ENCODE data around the gene KCNQ1. TPM values are rescaled to one million over a fixed set of nuclear protein-coding genes. Genes with fewer than 3 reads are reported as not detected.

Gene KCNQ1
- total and polyA plus RNA-seq, 7 donors: 1.1 to 25.2 (median 3.8) TPM

DNA sequence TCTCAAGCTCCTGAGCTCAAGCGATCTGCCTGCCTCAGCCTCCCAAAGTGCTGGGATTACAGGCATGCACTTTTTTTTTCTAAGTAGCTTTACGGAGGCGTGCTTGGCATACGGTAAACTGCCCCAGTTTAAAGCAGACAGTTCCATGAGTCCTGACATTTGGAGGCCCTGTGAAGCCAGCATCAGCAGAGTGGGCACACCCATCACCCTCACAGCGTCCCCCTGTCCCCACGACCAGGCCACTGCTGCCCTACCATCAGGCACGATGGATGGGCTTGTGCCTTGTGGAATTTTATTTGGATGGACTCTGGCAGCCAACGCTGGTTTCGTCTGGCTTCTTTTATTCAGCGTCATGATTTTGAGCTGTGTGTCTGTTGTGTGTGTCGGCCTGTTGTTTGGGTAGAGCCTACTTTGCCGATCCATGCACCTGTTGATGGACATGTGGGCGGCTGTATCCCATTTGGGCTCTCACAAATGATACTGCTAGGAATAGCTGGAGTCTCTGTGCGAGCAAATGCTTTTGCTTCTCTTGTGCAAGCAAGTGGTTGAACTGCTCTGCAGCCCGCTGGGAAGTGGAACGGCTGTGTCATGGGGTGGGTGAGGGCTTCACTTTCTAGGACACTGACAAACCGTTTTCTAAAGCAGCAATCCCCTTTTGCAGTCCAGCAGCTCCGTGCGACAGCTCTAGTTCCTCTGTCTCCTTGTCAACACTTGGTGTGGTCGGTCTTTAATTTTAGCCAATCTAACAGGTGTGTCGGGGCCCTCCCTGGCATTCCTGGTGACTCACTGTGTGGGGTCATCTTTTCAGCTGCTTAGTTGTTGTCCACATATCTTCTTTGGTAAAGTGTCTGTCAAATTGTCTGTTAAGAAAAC lies 23.8 kb downstream of the KCNQ1 start:
- intact Hi-C loops (cut with DNase I): no loop called here
- WGBS, 2 donors: 88 to 91% methylated on average over 21 of the region's 21 CpGs
- TF ChIP-seq, protein P1, sequence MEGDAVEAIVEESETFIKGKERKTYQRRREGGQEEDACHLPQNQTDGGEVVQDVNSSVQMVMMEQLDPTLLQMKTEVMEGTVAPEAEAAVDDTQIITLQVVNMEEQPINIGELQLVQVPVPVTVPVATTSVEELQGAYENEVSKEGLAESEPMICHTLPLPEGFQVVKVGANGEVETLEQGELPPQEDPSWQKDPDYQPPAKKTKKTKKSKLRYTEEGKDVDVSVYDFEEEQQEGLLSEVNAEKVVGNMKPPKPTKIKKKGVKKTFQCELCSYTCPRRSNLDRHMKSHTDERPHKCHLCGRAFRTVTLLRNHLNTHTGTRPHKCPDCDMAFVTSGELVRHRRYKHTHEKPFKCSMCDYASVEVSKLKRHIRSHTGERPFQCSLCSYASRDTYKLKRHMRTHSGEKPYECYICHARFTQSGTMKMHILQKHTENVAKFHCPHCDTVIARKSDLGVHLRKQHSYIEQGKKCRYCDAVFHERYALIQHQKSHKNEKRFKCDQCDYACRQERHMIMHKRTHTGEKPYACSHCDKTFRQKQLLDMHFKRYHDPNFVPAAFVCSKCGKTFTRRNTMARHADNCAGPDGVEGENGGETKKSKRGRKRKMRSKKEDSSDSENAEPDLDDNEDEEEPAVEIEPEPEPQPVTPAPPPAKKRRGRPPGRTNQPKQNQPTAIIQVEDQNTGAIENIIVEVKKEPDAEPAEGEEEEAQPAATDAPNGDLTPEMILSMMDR (IDR thresholded peaks at IDR 0.05): no peak
- TF ChIP-seq POLR2AphosphoS5 (IDR thresholded peaks at IDR 0.05) (no peak), POLR2A (IDR thresholded peaks at IDR 0.05) (no peak), EP300 (IDR thresholded peaks at IDR 0.05) (no peak)
- peaks cover 0 to 19% (median 6%) of the 10 kb centered on the region in 3 donors for H3K27me3 ChIP-seq
- H3K9me3 ChIP-seq: no peaks in the 10 kb centered on the region
- H3K4me3 ChIP-seq: no peak overlapping the region
- peak; percentile 46 for DNase-seq
- no peaks in the 10 kb centered on the region for H3K4me1 ChIP-seq
- no peaks in the 10 kb centered on the region for H3K36me3 ChIP-seq
- H3K27ac ChIP-seq: no peak overlapping the region

DNA sequence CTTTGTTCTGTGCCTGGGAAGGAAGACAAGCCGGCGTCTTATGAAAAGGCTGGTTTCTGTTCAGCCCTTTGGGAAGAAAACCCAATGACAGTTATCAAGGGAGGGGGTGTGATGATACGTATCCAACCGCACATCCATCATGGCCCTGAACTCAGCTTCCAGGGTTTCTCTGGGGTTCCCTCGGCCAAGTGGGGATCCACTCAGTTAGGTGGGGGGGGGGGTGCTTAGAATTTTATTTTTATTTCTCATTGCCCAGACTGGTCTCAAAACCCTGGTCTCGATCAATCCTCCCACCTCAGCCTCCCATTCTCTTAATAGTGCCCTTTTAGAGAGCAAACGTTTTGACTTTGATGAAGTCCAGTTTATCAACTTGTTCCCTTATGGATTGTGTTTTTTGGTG lies 25.7 kb downstream of the KCNQ1 start:
- peaks cover 0 to 24% (median 8%) of the 10 kb centered on the region in 3 donors for H3K27me3 ChIP-seq
- WGBS, 2 donors: 90% methylated on average over 7 of the region's 7 CpGs
- no peak for TF ChIP-seq POLR2AphosphoS5 (IDR thresholded peaks at IDR 0.05)
- TF ChIP-seq, protein P1 (IDR thresholded peaks at IDR 0.05): no peak
- TF ChIP-seq POLR2A (IDR thresholded peaks at IDR 0.05): no peak
- TF ChIP-seq EP300 (IDR thresholded peaks at IDR 0.05): no peak
- H3K4me3 ChIP-seq: no peak overlapping the region
- no peak overlapping the region for H3K27ac ChIP-seq
- H3K9me3 ChIP-seq: no peaks in the 10 kb centered on the region
- intact Hi-C loops (cut with DNase I): no loop called here
- H3K36me3 ChIP-seq: no peaks in the 10 kb centered on the region
- no peaks in the 10 kb centered on the region for H3K4me1 ChIP-seq
- DNase-seq: no peak

DNA sequence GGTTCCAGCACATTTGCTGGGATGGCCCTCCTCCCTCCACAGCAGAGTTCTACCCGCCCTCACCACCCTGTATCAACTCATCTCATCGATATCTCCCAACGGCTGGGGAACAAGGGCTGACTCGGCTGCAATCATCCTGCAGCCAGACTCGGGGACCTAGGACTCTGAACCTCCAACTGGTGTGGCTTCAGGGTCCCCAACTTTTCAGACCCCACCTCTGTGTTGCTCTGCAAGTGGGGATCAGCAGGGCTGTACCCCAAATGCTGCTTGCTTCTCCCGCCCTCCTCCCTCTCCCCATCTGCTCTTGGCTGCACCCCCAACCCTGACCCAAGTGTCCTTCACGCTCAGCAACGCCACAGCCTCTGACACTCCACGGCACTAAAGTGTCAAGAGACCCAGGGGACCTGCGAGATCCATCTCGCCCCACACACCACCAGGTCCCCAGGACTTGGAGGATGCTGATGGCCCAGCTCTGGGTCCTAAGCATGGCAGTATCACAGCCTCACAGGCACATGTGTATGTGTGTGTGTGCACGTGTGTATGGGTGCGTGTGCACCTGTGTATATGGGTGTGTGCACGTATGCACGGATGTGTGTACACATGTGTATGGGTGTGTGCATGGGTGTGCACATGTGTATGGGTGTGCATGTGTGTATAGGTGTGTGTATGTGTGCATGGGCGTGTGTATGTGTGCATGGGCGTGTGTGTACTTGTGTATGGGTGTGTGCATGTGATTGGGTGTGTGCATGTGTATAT lies 26.4 kb downstream of the KCNQ1 start:
- TF ChIP-seq POLR2A (IDR thresholded peaks at IDR 0.05) (no peak), POLR2AphosphoS5 (IDR thresholded peaks at IDR 0.05) (no peak), EP300 (IDR thresholded peaks at IDR 0.05) (no peak)
- TF ChIP-seq, protein P1 (IDR thresholded peaks at IDR 0.05): no peak
- Histone ChIP-seq H3K27ac (no peak overlapping the region), H3K4me1 (no peaks in the 10 kb centered on the region), H3K9me3 (no peaks in the 10 kb centered on the region), H3K27me3 (peaks cover 0 to 24% (median 8%) of the 10 kb centered on the region in 3 donors), H3K4me3 (no peak overlapping the region), H3K36me3 (no peaks in the 10 kb centered on the region)
- intact Hi-C loops (cut with DNase I): no loop called here
- 85 to 88% methylated on average over 17 of the region's 17 CpGs for WGBS, 2 donors
- no peak for DNase-seq

DNA sequence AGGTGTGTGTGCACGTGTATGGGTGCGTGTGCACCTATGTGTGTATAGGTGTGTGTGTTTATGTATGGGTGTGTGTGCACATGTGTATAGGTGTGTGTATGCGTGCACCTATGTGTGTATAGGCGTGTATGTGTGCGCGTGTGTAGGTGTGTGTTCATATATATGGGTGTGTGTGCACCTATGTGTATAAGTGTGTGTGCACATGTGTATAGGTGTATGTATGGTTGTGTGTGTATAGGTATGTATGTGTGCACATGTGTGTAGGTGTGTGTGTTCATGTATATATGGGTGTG lies 26.9 kb downstream of the KCNQ1 start:
- Histone ChIP-seq H3K27me3 (peaks cover 0 to 24% (median 8%) of the 10 kb centered on the region in 3 donors), H3K36me3 (no peaks in the 10 kb centered on the region), H3K27ac (no peak overlapping the region), H3K4me1 (no peaks in the 10 kb centered on the region), H3K4me3 (no peak overlapping the region), H3K9me3 (no peaks in the 10 kb centered on the region)
- WGBS, 2 donors: 85 to 88% methylated on average over 6 of the region's 6 CpGs
- no peak for DNase-seq
- intact Hi-C loops (cut with DNase I): no loop called here
- TF ChIP-seq POLR2A (IDR thresholded peaks at IDR 0.05): no peak
- TF ChIP-seq EP300 (IDR thresholded peaks at IDR 0.05): no peak
- TF ChIP-seq, protein P1 (IDR thresholded peaks at IDR 0.05): no peak

Data from sigmoid colon (tissue), 7 donors.